ENCODE data around the gene USP46.

The USP46 gene, protein sequence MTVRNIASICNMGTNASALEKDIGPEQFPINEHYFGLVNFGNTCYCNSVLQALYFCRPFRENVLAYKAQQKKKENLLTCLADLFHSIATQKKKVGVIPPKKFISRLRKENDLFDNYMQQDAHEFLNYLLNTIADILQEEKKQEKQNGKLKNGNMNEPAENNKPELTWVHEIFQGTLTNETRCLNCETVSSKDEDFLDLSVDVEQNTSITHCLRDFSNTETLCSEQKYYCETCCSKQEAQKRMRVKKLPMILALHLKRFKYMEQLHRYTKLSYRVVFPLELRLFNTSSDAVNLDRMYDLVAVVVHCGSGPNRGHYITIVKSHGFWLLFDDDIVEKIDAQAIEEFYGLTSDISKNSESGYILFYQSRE

GRCh38 chr4:52659001-52659721, at the start of gene USP46:
USP46 (minus strand) TSS chr4:52659301; CDS start chr4:52659150, 151 bp downstream.
- peak; percentile 88 for DNase-seq

- DNase-seq = no peak
These were observed 45.6 kb upstream of the USP46 start for GRCh38 chr4:52704661-52705060.

DNA sequence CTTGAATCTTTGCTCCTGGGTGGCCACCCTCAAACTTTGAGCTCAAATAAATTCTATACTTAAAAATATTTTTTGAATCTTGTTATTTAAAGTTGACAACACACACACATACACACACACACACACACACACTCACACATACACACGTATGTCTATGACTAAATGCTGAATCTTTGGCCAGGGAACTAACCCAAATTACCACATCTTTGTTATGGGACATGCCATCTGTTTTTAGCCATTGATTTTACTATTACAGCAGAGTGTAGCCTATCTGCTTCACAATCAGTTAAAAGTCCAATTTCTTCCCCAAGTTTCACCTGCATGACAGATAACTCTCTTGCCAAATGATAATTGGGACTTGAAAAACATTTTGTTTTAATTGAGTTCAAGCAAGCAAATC, 45.0 kb upstream of the USP46 start:
- DNase-seq = no peak

DNA sequence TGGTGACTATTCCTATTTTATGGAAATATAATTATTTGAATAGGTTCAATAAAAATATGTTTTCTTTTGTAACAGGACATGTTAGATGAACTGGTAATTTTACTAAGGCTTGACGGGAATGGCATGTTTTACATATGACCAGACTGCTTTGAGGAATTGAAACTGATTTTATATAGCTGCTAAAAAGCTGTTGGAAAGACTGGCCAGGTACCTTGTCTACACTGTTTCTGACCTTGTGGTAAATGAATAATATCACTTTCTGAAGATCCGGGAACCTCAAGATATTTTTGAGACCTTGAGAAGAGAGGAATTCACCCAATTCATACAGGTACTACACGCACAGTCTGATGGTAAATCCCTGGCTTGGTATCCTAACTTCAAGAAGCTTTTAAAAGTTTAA, 42.1 kb upstream of the USP46 start:
- no peak for DNase-seq

DNA sequence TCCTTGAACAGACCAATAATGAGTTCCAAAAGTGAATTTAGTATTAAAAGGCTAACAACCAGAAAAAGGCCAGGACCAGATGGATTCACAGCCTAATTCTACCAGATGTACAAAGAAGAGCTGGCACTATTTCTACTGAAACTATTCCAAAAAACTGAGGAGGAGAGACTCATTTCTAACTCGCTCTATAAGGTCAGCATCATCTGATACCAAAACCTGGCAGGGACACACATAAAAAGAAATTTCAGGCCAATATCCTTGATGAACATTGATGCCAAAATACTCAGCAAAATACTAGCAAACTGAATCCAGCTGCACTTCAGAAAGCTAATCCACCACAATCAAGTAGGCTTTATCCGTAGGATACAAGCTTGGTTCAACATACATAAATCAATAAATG, 35.8 kb upstream of the USP46 start:
- no peak for DNase-seq

DNA sequence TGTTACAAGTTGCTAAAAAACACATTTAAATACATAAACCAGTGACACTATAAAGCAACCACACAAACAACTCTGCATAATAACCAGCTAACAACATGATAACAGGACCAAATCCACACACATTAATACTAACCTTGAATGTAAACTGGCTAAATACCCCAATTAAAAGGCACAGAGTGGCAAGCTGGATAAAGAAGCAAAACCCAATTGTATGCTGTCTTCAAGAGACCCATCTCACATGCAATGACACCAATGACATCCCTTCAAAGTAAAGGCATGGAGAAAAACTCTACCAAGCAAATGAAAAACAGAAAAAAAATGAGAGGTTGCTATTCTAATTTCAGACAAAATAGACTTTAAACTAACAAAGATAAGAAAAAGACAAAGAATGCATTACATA, 34.4 kb upstream of the USP46 start:
- no peak for DNase-seq

GRCh38 chr4:52689096-52689495, 30.0 kb upstream of the USP46 start:
- no peak for DNase-seq

GRCh38 chr4:52687696-52688095, 28.6 kb upstream of the USP46 start:
- no peak for DNase-seq

GRCh38 chr4:52685316-52685715, 26.2 kb upstream of the USP46 start:
- no peak for DNase-seq

DNA sequence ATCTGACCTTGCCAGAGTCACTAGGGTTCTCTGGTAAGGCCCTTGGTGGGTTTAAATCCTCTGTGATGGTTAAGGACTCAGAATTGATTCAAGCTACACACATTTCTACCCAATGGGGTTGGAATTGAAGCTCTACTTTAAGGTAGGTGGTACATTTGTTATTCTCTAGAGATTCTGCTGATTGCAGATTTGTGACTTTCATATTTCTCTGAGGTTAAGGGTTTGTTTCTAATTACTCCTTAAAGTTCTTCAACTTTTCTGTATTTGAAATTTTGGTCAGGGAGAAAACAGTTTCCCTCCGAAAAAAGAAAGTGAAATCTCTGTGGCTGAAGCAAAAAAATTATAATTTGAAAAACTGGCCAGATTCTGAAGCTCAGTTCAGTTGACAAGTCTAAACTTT, 25.8 kb upstream of the USP46 start:
- DNase-seq = no peak

DNA sequence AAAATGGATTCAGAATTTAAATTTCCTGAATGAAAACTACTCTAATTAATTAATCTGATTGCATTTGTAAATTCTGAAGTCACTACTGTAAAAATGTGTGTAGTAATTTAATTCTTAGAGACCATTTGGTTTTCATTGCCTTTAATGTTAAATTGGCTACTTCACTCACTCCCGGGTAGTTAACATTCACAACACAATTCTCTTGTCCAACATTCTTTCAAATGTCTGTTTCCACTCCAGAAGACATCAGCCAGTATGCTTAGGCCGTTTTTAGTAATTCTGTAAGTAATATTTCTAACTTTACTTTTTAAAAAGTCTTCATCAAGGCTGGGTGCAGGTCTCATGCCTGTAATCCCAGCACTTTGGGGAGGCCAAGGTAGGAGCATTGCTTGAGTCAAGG, 21.3 kb upstream of the USP46 start:
- DNase-seq = no peak

GRCh38 chr4:52676536-52676935, 17.4 kb upstream of the USP46 start:
- no peak for DNase-seq

DNA sequence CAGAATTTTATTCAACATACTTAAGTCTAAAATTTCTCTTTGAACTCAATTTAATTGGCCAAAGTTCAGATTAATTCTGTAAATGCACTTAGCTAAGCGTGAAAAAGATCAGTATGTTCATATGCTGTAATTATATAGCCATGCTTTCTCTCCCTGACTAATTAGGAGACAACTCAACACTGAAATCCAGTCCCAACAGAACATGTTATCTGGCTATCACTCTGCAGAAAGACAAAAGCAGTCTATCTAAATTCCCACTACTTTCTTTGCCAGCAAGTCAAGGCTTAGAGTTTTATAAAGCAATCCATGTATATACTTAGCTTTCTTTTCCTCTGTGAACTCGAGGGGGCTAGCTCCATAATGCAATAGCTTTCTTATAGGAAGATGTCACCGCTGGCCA, 16.0 kb upstream of the USP46 start:
- DNase-seq = no peak

DNA sequence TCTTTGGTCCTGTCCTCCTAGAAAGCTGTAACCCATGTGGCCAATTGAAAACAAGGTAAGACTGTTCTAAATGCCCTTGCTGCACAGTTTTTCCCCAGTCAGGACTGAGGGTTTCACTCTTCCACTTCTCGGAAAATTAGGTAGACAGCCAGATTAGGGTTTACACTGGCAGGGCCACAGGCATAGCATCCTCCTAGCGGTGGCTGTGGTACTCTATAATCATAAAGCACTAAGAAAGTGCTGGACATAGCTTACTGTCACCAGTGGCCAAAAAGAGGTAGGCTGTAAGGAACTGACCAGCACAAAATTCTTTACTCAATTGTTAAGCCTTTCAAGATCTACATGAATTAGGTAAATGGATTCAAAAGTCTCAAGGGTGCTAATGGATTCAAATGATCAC, 11.6 kb upstream of the USP46 start:
- no peak for DNase-seq

- DNase-seq = no peak
These were observed 11.0 kb upstream of the USP46 start for GRCh38 chr4:52670121-52670520.

GRCh38 chr4:52665592-52665991, 6.5 kb upstream of the USP46 start:
- DNase-seq = no peak

DNA sequence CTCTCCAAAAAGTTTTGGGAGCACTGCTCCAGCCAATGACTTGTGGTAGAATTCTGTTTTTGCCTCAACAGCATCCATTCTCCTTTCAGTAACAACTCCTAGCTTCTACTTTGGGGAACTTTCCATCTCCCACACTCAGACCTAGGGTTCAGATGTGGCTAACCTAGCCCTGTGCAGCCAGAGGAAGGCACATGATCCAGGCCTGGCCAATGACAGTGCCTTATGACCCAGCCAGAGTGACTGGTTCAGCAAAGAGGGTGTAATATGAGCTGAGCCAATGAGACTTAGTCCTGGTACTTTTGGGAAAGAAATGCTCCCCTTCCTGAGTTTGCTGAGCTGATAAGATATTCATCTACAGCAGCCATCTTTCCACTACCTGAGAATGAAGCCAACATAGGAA, 5.4 kb upstream of the USP46 start:
- no peak for DNase-seq

DNA sequence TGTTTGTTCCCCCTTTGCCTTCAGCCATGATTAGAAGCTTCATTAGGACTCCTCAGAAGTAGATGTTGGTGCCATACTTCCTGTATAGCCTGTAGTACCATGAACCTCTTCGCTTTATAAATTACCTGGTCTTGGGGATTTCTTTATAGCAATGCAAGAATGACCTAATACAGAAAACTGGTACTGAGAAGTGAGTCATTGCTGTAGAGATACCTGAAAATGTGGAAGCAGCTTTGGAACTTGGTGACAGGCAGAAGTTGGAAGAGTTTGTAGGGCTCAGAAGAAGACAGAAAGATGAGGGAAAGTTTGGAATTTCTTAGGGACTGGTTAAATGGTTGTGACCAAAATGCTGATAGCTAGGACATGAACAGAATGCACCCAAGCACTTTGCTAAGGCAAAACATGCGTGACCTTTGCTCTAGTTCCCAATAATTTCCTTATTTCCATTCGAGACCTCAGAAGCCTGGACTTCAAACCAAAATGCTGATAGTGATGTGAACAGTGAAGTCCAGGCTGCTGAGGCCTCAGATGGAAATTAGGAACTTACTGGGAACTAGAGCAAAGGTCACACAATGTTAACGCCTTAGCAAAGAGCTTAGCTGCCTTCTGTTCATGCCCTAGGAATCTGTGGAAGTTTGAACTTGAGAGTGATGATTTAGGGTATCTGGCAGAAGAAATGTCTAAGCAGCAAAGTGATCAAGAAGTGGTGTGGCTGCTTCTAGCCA, 3.0 kb upstream of the USP46 start:
- DNase-seq = no peak

DNA sequence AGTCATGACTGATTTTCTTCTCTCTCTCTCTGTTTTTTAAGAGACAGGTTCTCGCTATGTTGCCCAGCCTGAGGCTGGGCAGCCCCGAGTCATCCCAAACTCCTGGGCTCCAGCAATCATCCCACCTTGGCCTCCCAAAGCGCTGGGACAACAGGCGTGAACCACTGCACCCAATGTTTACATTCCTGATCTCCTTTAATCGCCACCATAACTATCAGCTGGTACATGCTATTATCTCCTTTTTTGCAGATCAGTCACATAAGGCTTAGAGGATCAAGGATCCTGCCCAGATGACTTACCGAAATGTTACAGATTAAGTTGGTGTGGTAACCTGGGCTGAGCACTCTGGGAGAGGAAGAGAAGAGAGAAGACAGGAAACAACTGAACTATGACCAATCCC, 1.5 kb upstream of the USP46 start:
- no peak for DNase-seq

DNA sequence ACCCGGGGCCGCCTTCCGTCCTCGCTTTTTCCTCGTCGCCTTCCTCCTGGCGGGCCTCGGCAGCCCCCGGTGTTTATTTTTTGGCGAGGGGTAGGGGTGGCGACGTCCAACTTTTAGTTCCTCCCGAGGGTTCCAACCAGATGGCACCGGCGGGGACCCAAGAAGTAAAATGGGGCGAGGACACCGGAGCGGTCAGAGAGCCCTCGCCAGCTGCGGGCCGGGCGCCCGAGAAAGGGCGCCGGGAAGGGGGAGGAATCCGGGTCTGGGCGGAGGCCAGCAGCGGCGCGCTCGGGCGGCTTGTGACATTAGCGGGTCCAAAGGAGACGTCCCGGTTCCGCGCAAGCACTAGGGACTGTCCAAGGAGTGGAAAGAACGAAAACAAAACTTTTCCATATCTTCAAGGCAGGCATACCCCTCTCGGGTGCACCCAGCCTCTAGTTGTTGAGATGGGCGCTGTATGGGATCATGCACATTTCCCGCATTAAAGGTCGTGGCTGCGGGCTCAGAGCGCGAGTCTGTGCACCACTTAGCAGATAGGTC, 691 bp upstream of the USP46 start:
- DNase-seq = peak; percentile 66

DNA sequence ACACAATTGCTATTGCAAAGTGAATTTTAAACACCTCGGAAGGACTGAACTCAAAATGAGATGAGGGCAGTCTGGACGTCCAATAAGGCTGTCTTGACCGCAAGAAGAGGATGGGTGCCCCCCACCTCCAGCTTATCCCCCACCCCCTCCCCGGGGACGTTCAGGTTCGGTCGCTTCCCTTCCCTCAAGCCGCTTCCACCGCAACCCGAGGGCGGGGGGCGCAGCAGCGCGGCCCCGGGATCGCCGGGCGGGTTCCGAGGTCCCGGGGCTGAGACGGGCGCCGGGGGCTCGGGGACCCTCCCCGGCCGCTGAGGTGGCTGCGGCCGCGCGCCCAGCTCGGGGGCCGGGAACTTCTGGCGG, 480 bp downstream of the USP46 start:
- peak; percentile 52 for DNase-seq

- peak; percentile 63 for DNase-seq
These were observed 1.2 kb downstream of the USP46 start for GRCh38 chr4:52657618-52658501.

DNA sequence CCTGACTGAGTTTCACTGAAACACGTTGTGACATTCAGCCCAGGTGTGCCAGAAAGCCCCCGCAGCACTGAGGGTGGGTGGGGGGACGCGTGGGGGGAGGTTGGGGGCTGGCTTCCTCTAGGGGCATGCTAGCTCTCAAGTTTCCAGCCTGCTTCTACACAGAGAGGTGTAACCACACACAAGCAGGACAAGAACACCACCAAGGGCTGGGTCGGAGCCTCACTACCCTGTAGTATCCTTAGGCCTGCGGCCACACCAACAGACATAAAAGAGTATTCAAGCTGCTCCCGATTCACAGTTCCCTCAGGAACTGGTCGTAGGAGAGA, 1.8 kb downstream of the USP46 start:
- peak; percentile 57 for DNase-seq

Measured in islet precursor cell (in vitro differentiated cells).